Loucy (cell line): Measurements from ENCODE around the gene STK39.

Experiments
- CTCF ChIP-seq: fragments of 200-600 bp; sonication (generic); conservative IDR thresholded peaks from 2 replicates; pipeline ENCODE4 v1.5.1; 2014; ENCODE audit warnings: mild to moderate bottlenecking, antibody characterized with exemption, low read length
- EZH2phosphoT487 ChIP-seq: fragments of 200-600 bp; IDR thresholded peaks from 2 replicates; pipeline ENCODE4 v1.6.1; 2018; ENCODE audit warnings: antibody characterized with exemption, mild to moderate bottlenecking, moderate library complexity, borderline replicate concordance

DNA sequence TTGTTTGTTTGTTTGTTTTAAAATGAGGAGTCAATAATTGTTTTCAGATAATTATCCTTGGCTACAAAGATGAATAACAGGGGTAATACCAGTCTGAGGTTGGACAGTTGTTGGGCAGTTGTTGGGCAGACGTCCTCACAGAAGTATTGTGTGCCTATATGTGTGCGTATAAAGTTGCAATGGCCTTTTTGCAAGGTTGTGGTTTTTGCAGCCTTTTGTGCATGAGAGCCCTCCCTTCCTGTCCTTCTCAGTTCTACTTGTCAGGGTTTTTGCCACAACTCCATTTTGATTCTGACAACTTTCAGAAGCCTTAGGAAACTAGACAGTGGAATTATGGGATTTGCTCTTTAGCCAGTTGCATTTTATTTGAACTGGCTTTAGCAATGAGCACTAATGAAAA lies 6.0 kb upstream of the STK39 start:
- TF ChIP-seq CTCF (no peak), EZH2phosphoT487 (no peak)
